PFSK-1 (cell line): ENCODE measurements around the gene INSM1.

ENCODE experiments used
- FOXP2 ChIP-seq: optimal IDR thresholded peaks from 2 replicates; pipeline ENCODE3; 2011; ENCODE audit warnings: borderline replicate concordance, control low read depth, inconsistent platforms; ENCODE audit not compliant: insufficient read depth; ENCODE audit errors: extremely low read length, extremely low read depth
- POLR2AphosphoS5 ChIP-seq: IDR thresholded peaks from 2 replicates; pipeline ENCODE4 v1.6.1; 2012; ENCODE audit warnings: low read depth, mild to moderate bottlenecking, control low read depth, low read length, moderate library complexity
- REST ChIP-seq, 2 experiments: IDR thresholded peaks; 2 replicates each; pipeline versions ENCODE4 v1.6.1 to v1.8.0; 2011 to 2012; ENCODE audit warnings: low read depth in 2 of 2, low read length in 2 of 2, control low read depth in 1 of 2, inconsistent platforms in 1 of 2, mild to moderate bottlenecking in 1 of 2, moderate library complexity in 1 of 2; ENCODE audit not compliant: insufficient read depth in 1 of 2
- SIN3A ChIP-seq: IDR thresholded peaks from 2 replicates; pipeline ENCODE4 v1.6.1; 2012; ENCODE audit warnings: mild to moderate bottlenecking, low read length, moderate library complexity, borderline replicate concordance; ENCODE audit not compliant: insufficient read depth
- TAF1 ChIP-seq: IDR thresholded peaks from 2 replicates; pipeline ENCODE4 v1.6.1; 2012; ENCODE audit warnings: low read length, control low read depth, borderline replicate concordance; ENCODE audit not compliant: insufficient read depth

Gene INSM1

GRCh38 chr20:20399531-20400500 is 31.9 kb downstream of the INSM1 start:
- TF ChIP-seq REST (IDR thresholded peaks at IDR 0.05; ENCODE audit: insufficient read depth in 1 of 2, low read depth in 2 of 2, low read length in 2 of 2): no peak
- TF ChIP-seq TAF1: no peak
- no peak for TF ChIP-seq POLR2AphosphoS5
- TF ChIP-seq FOXP2: no peak
- TF ChIP-seq SIN3A: no peak

GRCh38 chr20:20401991-20402390 is 34.1 kb downstream of the INSM1 start:
- TF ChIP-seq POLR2AphosphoS5: no peak
- TF ChIP-seq REST (IDR thresholded peaks at IDR 0.05; ENCODE audit: insufficient read depth in 1 of 2, low read depth in 2 of 2, low read length in 2 of 2): no peak
- TF ChIP-seq FOXP2: no peak
- no peak for TF ChIP-seq TAF1
- no peak for TF ChIP-seq SIN3A

- TF ChIP-seq REST (IDR thresholded peaks at IDR 0.05; ENCODE audit: insufficient read depth in 1 of 2, low read depth in 2 of 2, low read length in 2 of 2) (no peak), SIN3A (no peak), TAF1 (no peak), POLR2AphosphoS5 (no peak), FOXP2 (no peak)
Observed at GRCh38 chr20:20404633-20405032, 36.7 kb downstream of the INSM1 start.

GRCh38 chr20:20405623-20406022 is 37.7 kb downstream of the INSM1 start:
- no peak for TF ChIP-seq TAF1

GRCh38 chr20:20406306-20406705 is 38.4 kb downstream of the INSM1 start:
- no peak for TF ChIP-seq FOXP2

GRCh38 chr20:20407891-20408805 is 40.2 kb downstream of the INSM1 start:
- no peak for TF ChIP-seq POLR2AphosphoS5
- no peak for TF ChIP-seq TAF1
- no peak for TF ChIP-seq SIN3A
- no peak for TF ChIP-seq FOXP2
- TF ChIP-seq REST (IDR thresholded peaks at IDR 0.05; ENCODE audit: insufficient read depth in 1 of 2, low read depth in 2 of 2, low read length in 2 of 2): no peak
